PFSK-1 (cell line): ENCODE results near the gene PMFBP1.

ENCODE experiments used
- POLR2AphosphoS5 ChIP-seq: IDR thresholded peaks from 2 replicates; pipeline ENCODE4 v1.6.1; 2012; ENCODE audit warnings: low read depth, mild to moderate bottlenecking, control low read depth, low read length, moderate library complexity
- TAF1 ChIP-seq: IDR thresholded peaks from 2 replicates; pipeline ENCODE4 v1.6.1; 2012; ENCODE audit warnings: low read length, control low read depth, borderline replicate concordance; ENCODE audit not compliant: insufficient read depth

DNA sequence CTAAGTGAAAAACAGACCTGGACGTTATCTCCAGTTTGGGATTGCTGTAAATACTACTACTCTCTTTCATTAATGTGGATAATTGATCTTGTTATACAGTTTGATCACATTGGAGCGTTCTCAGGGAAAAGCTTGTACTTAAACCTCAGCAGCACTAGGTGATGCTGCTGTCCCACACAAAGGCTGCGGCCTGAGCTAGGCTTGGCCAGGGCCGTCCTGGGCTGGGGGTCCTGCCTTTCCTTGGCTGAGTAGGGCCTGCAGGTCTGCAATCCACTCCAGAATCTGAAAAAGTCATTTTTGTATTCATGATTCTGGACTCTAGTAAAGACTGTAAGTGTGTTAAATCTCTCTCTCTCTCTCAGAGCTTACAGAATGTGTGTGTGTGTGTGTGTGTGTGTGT lies 23.7 kb upstream of the PMFBP1 start:
- no peak for TF ChIP-seq TAF1
- no peak for TF ChIP-seq POLR2AphosphoS5
